D341Med (cell line): ENCODE measurements around the gene PCDHGA4.
"Not testable (repeated sequence)": the region's sequence is repeated elsewhere in the genome, so short reads cannot be mapped to it uniquely, and the experiment has no call there.

Experiments
- DNase-seq: peaks from one replicate; pipeline ENCODE4 v3.0.0; 2012; ENCODE audit warnings: low spot score

The PCDHGA4 gene

DNA sequence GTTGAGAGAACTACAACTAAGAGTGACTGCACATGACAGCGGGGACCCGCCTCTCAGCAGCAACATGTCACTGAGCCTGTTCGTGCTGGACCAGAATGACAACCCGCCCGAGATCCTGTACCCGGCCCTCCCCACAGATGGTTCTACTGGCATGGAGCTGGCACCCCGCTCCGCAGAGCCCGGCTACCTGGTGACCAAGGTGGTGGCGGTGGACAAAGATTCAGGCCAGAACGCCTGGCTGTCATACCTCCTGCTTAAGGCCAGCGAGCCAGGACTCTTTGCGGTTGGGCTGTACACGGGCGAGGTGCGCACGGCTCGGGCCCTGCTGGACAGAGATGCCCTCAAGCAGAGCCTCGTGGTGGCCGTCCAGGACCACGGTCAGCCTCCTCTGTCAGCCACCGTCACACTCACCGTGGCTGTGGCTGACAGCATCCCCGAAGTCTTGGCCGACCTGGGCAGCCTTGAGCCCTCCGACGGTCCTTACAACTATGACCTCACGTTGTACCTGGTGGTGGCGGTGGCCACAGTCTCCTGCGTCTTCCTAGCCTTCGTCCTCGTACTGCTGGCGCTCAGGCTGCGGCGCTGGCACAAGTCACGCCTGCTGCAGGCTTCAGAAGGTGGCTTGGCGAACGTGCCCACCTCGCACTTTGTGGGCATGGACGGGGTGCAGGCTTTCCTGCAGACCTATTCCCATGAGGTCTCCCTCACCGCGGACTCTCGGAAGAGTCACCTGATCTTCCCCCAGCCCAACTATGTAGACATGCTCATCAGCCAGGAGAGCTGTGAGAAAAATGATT lies 29.8 kb downstream of the PCDHGA4 start:
- DNase-seq = no peak

DNA sequence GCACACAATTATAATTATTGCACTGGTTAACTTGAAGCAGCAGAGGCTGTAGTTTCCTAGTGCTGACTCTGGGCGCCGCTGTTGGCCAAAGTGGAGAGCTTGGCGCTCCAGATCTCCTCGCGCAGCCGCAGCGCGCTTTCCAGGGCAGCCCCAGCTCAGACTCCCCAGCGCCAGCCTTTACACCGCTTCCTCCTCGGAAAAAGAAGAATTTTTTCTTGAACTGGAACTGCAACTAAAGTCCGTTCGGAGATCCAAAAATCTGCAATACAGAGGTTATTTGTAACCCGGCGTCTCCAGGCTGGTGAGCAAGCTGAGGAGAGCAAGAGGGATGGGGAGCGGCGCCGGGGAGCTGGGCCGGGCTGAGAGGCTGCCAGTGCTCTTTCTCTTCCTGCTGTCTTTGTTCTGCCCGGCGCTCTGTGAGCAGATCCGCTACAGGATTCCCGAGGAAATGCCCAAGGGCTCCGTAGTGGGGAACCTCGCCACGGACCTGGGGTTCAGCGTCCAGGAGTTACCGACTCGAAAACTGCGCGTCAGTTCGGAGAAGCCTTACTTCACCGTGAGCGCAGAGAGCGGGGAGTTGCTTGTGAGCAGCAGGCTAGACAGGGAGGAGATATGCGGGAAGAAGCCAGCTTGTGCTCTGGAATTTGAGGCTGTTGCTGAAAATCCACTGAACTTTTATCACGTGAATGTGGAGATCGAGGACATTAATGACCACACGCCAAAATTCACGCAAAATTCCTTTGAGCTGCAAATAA lies 32.9 kb downstream of the PCDHGA4 start, which contains the start of gene PCDHGB4:
PCDHGB4 (plus strand) TSS at position 142 of the 755 bp plus-strand sequence; CDS start at position 329, 187 bp downstream.
- DNase-seq = not testable (repeated sequence)

GRCh38 chr5:141388661-141389060 lies 33.8 kb downstream of the PCDHGA4 start:
- no peak for DNase-seq

- no peak for DNase-seq
These were observed 34.6 kb downstream of the PCDHGA4 start for GRCh38 chr5:141389153-141390042.

DNA sequence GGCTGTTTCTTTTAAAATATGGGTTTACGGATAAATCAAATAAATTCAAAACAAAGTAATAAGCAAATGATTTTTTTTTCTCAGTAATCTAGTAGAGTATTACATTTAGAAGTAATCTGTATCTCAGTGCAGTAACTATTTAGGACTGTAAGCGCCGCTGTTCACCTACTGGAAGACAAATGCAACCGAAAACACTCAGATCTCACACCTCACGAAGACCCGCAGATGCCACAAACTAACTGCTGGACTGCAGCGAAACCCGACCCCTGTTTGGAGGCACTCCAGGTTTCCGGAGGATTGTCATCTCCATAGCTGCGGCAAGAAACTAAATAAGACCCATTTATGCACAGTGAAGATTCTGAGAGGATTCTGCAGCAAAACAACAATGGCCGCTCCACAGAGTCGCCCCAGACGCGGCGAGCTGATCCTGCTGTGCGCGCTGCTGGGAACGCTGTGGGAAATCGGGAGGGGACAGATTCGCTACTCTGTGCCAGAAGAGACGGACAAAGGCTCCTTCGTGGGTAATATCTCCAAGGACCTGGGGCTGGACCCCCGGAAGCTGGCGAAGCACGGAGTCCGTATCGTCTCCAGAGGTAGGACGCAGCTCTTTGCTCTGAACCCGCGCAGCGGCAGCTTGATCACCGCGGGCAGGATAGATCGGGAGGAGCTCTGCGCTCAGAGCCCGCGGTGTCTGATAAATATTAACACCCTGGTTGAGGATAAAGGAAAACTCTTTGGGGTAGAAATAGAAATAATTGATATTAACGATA lies 37.8 kb downstream of the PCDHGA4 start, which contains the start of gene PCDHGA8:
PCDHGA8 (plus strand) TSS at position 205 of the 770 bp plus-strand sequence; CDS start at position 386, 181 bp downstream.
- DNase-seq = no peak

- no peak for DNase-seq
These were observed 38.4 kb downstream of the PCDHGA4 start for GRCh38 chr5:141393267-141393666.

DNA sequence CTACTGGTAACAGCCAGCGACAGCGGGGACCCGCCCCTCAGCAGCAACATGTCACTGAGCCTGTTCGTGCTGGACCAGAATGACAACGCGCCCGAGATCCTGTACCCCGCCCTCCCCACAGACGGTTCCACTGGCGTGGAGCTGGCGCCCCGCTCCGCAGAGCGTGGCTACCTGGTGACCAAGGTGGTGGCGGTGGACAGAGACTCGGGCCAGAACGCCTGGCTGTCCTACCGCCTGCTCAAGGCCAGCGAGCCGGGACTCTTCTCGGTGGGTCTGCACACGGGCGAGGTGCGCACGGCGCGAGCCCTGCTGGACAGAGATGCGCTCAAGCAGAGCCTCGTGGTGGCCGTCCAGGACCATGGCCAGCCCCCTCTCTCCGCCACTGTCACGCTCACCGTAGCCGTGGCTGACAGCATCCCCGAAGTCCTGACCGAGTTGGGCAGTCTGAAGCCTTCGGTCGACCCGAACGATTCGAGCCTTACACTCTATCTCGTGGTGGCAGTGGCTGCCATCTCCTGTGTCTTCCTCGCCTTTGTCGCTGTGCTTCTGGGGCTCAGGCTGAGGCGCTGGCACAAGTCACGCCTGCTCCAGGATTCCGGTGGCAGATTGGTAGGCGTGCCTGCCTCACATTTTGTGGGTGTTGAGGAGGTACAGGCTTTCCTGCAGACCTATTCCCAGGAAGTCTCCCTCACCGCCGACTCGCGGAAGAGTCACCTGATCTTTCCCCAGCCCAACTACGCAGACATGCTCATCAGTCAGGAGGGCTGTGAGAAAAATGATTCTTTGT lies 39.8 kb downstream of the PCDHGA4 start:
- not testable (repeated sequence) for DNase-seq

DNA sequence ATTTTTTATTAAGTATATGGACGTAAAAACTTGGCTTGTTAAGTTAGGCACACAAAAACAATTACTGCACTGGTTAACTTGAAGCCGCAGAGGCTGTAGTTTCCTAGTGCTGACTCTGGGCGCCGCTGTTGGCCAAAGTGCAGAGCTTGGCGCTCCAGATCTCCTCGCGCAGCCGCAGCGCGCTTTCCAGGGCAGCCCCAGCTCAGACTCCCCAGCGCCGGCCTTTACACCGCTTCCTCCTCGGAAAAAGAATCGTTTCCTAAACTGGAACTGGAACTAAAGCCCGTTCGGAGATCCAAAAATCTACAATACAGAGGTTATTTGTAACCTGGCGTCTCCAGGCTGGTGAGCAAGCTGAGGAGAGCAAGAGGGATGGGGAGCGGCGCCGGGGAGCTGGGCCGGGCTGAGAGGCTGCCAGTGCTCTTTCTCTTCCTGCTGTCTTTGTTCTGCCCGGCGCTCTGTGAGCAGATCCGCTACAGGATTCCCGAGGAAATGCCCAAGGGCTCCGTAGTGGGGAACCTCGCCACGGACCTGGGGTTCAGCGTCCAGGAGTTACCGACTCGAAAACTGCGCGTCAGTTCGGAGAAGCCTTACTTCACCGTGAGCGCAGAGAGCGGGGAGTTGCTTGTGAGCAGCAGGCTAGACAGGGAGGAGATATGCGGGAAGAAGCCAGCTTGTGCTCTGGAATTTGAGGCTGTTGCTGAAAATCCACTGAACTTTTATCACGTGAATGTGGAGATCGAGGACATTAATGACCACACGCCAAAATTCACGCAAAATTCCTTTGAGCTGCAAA lies 43.1 kb downstream of the PCDHGA4 start, which contains the start of gene PCDHGB5:
PCDHGB5 (plus strand) TSS at position 192 of the 796 bp plus-strand sequence; CDS start at position 373, 181 bp downstream.
- not testable (repeated sequence) for DNase-seq

DNA sequence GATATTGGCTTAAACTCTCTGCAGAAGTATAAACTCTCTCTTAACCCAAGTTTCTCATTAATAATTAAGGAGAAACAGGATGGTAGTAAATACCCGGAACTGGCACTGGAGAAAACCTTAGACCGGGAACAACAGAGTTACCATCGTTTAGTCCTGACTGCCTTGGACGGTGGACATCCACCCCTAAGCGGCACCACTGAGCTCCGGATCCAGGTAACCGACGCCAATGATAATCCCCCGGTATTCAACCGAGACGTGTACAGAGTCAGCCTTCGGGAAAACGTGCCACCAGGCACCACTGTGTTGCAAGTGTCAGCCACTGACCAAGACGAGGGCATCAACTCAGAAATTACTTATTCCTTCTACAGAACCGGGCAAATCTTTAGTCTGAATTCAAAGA lies 43.8 kb downstream of the PCDHGA4 start:
- no peak for DNase-seq

- no peak for DNase-seq
These were observed 44.9 kb downstream of the PCDHGA4 start for GRCh38 chr5:141399555-141400258.

GRCh38 chr5:141402553-141403243 lies 47.9 kb downstream of the PCDHGA4 start, which contains the start of gene PCDHGA9:
Gene PCDHGA9, plus strand, starts transcription at chr5:141402778. Its CDS starts 175 bp downstream, at chr5:141402953.
- DNase-seq = peak; percentile 56

GRCh38 chr5:141403387-141403786 lies 48.6 kb downstream of the PCDHGA4 start:
- DNase-seq = no peak
